HL-60 (cell line): ENCODE data around the gene EPHA2.
"Not testable (repeated sequence)": the region's sequence is repeated elsewhere in the genome, so short reads cannot be mapped to it uniquely, and the experiment has no call there.

ENCODE experiments used
- CTCF ChIP-seq: IDR thresholded peaks from one replicate; pipeline ENCODE4 v1.5.1; 2011; ENCODE audit warnings: low read length, control low read depth, inconsistent platforms; ENCODE audit not compliant: insufficient read depth
- POLR2AphosphoS5 ChIP-seq: IDR thresholded peaks from 2 replicates; pipeline ENCODE4 v1.6.1; 2012; ENCODE audit warnings: low read depth
- REST ChIP-seq: IDR thresholded peaks from 2 replicates; pipeline ENCODE4 v1.6.1; 2012; ENCODE audit warnings: low read depth; ENCODE audit not compliant: insufficient replicate concordance
- SPI1 ChIP-seq: IDR thresholded peaks from 2 replicates; pipeline ENCODE4 v1.6.1; 2012; ENCODE audit warnings: low read depth, mild to moderate bottlenecking, borderline replicate concordance

GRCh38 chr1:16163608-16164212, 7.8 kb upstream of the EPHA2 start:
- not testable (repeated sequence) for TF ChIP-seq CTCF, REST, POLR2AphosphoS5, SPI1
